ENCODE measurements around the gene CCDC74B.
"Not testable (repeated sequence)": the region's sequence is repeated elsewhere in the genome, so short reads cannot be mapped to it uniquely, and the experiment has no call there.

Gene CCDC74B

GRCh38 chr2:130145006-130145414, at the start of gene CCDC74B:
Gene CCDC74B, minus strand, starts transcription at chr2:130145112. Its CDS starts 116 bp downstream, at chr2:130144996.
- DNase-seq (ENCODE audit: low read depth in 3 of 3): peak; percentile 22 to 34 (median 26)

- DNase-seq (ENCODE audit: low read depth in 3 of 3): not testable (repeated sequence)
Measured at GRCh38 chr2:130193824-130194223, 48.9 kb upstream of the CCDC74B start.

- DNase-seq (ENCODE audit: low read depth in 3 of 3): not testable (repeated sequence)
Measured at GRCh38 chr2:130192451-130192850, 47.5 kb upstream of the CCDC74B start.

GRCh38 chr2:130191319-130191718, 46.4 kb upstream of the CCDC74B start:
- not testable (repeated sequence) for DNase-seq (ENCODE audit: low read depth in 3 of 3)

GRCh38 chr2:130190237-130190636, 45.3 kb upstream of the CCDC74B start:
- no peak for DNase-seq (ENCODE audit: low read depth in 3 of 3)

GRCh38 chr2:130188958-130189357, 44.0 kb upstream of the CCDC74B start:
- DNase-seq (ENCODE audit: low read depth in 3 of 3): not testable (repeated sequence)

- not testable (repeated sequence) for DNase-seq (ENCODE audit: low read depth in 3 of 3)
Measured at GRCh38 chr2:130187859-130188792, 43.2 kb upstream of the CCDC74B start.

- no peak for DNase-seq (ENCODE audit: low read depth in 3 of 3)
Measured at GRCh38 chr2:130187268-130187667, 42.4 kb upstream of the CCDC74B start.

- no peak for DNase-seq (ENCODE audit: low read depth in 3 of 3)
Measured at GRCh38 chr2:130186391-130186790, 41.5 kb upstream of the CCDC74B start.

- no peak for DNase-seq (ENCODE audit: low read depth in 3 of 3)
Measured at GRCh38 chr2:130185896-130186295, 41.0 kb upstream of the CCDC74B start.

GRCh38 chr2:130185436-130185835, 40.5 kb upstream of the CCDC74B start:
- no peak for DNase-seq (ENCODE audit: low read depth in 3 of 3)

- DNase-seq (ENCODE audit: low read depth in 3 of 3): no peak
Measured at GRCh38 chr2:130183512-130184373, 38.8 kb upstream of the CCDC74B start.

- not testable (repeated sequence) for DNase-seq (ENCODE audit: low read depth in 3 of 3)
Measured at GRCh38 chr2:130182826-130183511, 38.1 kb upstream of the CCDC74B start.

GRCh38 chr2:130181880-130182682, 37.2 kb upstream of the CCDC74B start, which contains the start of gene MZT2B:
Gene MZT2B, plus strand, starts transcription at chr2:130182262. Its CDS starts 21 bp downstream, at chr2:130182283.
- DNase-seq (ENCODE audit: low read depth in 3 of 3): peak; percentile 80 to 86 (median 82)

- peak; percentile 95 to 96 (median 96) for DNase-seq (ENCODE audit: low read depth in 3 of 3)
Measured at GRCh38 chr2:130181325-130181879, 36.5 kb upstream of the CCDC74B start, which contains the start of gene SMPD4. Gene SMPD4, minus strand, starts transcription at chr2:130181602. Its CDS starts 5,010 bp downstream, at chr2:130176592.

GRCh38 chr2:130180404-130181324, 35.8 kb upstream of the CCDC74B start:
- DNase-seq (ENCODE audit: low read depth in 3 of 3): not testable (repeated sequence)

GRCh38 chr2:130174866-130175265, 30.0 kb upstream of the CCDC74B start:
- DNase-seq (ENCODE audit: low read depth in 3 of 3): not testable (repeated sequence)

GRCh38 chr2:130169896-130170295, 25.0 kb upstream of the CCDC74B start:
- no peak for DNase-seq (ENCODE audit: low read depth in 3 of 3)

- DNase-seq (ENCODE audit: low read depth in 3 of 3): not testable (repeated sequence)
Measured at GRCh38 chr2:130169163-130169562, 24.3 kb upstream of the CCDC74B start.

Data from stimulated activated CD4-positive, alpha-beta T cell treated with anti-CD3 and anti-CD28 coated beads, TNF-alpha, amount 100 ng/mL, for 4 hours (primary cell).